Kidney epithelial cell (primary cell): ENCODE data around the gene EPYC. TPM values are rescaled to one million over a fixed set of nuclear protein-coding genes. Genes with fewer than 3 reads are reported as not detected.

Experiments
- DNase-seq: peaks from one replicate; pipeline ENCODE4 v3.0.0-alpha.2; 2010; ENCODE audit warnings: low read depth
- H3K27me3 ChIP-seq: 2 replicates; pipeline ENCODE4 v1.6.0; 2011; ENCODE audit warnings: low read length; ENCODE audit not compliant: control insufficient read depth, insufficient read depth
- H3K36me3 ChIP-seq: 2 replicates; pipeline ENCODE4 v1.5.1; 2011; ENCODE audit warnings: low read length; ENCODE audit not compliant: control insufficient read depth, insufficient read depth
- H3K4me3 ChIP-seq: 2 replicates; pipeline ENCODE4 v1.5.1; 2011; ENCODE audit warnings: low read depth, mild to moderate bottlenecking, control low read depth, low read length
- CTCF ChIP-seq: IDR thresholded peaks from 2 replicates; pipeline ENCODE4 v1.5.1; 2011; ENCODE audit warnings: mild to moderate bottlenecking, moderate library complexity, low read length, control low read depth, inconsistent platforms; ENCODE audit not compliant: insufficient read depth, poor library complexity, severe bottlenecking
- total RNA-seq: library from RNA; depleted of rRNA; stranded (reverse); fragments of >200 nt; gene quantifications from 2 replicates; pipeline ENCODE4 v1.2.3, GENCODE V29; 2015

Gene EPYC
- total RNA-seq, 1 donor from 2014 or later, result not detected

DNA sequence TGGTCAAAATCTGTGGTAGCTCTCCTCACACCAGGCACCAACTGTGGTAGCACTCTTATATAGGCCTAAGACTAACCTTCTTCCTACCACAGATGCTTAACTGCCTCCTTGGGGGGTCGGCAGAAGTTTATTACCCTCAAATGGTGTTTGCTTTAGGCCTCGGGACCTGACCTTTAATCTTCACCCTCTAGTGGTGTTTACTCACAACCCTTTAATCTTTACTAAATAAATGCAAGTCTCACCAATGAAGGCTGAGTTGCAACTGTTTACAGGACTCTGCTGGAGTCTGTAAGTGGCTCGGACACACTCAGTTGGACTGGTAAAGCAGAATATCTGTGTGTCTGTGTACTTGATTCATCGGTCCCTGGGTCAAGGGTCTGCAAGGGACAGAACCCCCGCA lies 79.2 kb downstream of the EPYC start:
- no peaks in the 10 kb centered on the region for H3K27me3 ChIP-seq
- H3K4me3 ChIP-seq, result no peak overlapping the region
- TF ChIP-seq CTCF, result no peak
- H3K36me3 ChIP-seq, result no peaks in the 10 kb centered on the region
- DNase-seq, result no peak

- TF ChIP-seq CTCF, result no peak
- DNase-seq, result no peak
- Histone ChIP-seq H3K36me3 (no peaks in the 10 kb centered on the region), H3K27me3 (no peaks in the 10 kb centered on the region), H3K4me3 (no peak overlapping the region)
Measured at GRCh38 chr12:90924406-90924805, 80.4 kb downstream of the EPYC start.

DNA sequence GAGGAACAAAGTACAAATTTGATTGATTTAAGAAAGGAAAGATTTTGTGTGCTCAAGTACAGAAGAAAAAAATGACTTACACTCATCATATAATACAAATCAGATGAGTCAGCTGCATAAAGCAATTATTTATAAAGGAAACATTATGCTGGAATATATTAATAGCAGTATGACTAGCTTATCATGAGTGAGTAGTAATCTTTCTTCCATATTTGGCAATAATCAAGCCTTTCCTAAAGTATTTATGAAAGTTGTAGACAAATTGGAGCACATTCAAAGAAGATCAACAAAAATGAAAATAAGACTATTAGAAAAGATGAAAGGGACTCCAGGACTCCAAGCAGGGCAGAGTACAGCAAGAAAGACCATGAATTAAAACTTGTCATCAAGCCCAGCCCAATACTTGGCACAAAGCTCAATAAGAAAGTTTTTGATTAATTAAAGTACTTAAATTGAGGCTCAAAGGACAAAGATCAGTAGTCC lies 82.6 kb downstream of the EPYC start:
- H3K27me3 ChIP-seq, result no peaks in the 10 kb centered on the region
- H3K36me3 ChIP-seq, result no peaks in the 10 kb centered on the region
- H3K4me3 ChIP-seq, result no peak overlapping the region
- no peak for DNase-seq
- no peak for TF ChIP-seq CTCF

GRCh38 chr12:90921536-90921935 lies 83.2 kb downstream of the EPYC start:
- Histone ChIP-seq H3K36me3 (no peaks in the 10 kb centered on the region), H3K4me3 (no peak overlapping the region), H3K27me3 (no peaks in the 10 kb centered on the region)
- TF ChIP-seq CTCF, result no peak
- DNase-seq, result no peak

DNA sequence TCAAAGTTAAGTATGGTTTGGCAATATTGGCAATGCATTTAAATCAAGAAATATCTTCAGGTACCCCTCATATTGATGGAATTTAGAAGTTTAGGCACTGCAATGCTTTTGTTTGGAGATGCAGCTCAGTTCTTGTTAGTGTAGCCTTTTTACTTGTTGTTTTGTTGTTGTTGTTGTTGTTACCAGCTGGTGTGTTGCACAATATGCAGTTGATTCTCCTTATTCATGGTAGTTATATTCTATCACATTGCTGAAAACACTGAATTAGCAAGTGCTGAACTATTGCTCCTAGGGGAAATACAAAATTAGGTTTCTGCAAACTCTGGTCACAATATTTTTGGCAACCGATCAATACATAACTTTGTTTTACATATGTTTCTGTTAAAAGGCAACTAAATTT lies 84.5 kb downstream of the EPYC start:
- TF ChIP-seq CTCF, result no peak
- H3K4me3 ChIP-seq, result no peak overlapping the region
- no peak for DNase-seq
- H3K36me3 ChIP-seq, result no peaks in the 10 kb centered on the region
- H3K27me3 ChIP-seq, result no peaks in the 10 kb centered on the region

DNA sequence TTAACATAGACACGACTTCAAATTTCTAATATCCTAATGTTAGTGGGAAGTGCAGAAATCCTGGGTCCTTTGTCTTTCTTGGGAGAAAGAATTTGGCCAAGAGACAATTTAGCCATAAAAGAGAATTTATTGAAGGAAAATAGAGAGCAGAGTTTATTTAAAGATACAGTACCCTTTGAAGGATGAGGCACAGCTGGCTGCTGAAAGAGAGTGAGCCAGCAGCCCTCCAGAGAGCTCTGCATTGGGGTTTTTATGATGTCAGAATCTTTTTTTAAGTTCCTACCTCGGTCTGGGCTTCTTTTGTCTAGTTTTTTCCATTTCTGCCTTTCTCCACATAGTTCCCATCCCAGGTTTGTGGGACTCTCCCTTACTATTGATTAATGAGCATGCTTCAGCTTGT lies 87.3 kb downstream of the EPYC start:
- TF ChIP-seq CTCF, result no peak
- DNase-seq, result no peak
- Histone ChIP-seq H3K4me3 (no peak overlapping the region), H3K27me3 (no peaks in the 10 kb centered on the region), H3K36me3 (no peaks in the 10 kb centered on the region)
